ENCODE measurements around the gene CATSPER1.

CATSPER1 gene

DNA sequence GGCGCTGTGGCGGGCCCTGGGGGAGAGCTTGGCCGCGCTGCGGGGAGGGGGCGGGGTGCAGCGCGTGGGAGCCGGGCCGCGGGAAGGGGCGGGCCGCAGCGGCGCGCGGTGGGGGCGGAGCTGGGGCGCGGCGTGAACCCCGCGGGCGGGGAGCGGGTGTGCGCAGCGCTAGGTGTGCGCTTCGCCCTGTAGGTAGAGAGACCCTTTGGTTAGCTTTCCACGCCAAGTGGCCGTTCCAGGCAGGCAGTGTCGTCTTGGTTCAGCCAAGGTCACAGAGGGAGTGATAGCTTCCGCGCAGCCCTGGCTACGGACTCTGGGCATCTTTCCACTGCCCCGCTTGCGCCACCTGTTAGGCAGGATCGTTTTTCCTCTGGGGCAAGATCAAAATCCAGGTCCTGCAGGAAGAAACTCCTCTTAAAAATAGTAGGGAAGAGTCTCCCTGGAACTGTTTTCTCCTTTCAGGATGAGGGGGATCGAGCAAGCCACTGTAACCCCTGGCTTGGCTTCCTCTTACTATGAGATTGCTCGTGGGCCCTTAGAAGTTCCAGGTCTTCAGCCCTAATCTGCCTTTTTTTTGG lies 23.5 kb downstream of the CATSPER1 start:
- peak; percentile 81 for DNase-seq

DNA sequence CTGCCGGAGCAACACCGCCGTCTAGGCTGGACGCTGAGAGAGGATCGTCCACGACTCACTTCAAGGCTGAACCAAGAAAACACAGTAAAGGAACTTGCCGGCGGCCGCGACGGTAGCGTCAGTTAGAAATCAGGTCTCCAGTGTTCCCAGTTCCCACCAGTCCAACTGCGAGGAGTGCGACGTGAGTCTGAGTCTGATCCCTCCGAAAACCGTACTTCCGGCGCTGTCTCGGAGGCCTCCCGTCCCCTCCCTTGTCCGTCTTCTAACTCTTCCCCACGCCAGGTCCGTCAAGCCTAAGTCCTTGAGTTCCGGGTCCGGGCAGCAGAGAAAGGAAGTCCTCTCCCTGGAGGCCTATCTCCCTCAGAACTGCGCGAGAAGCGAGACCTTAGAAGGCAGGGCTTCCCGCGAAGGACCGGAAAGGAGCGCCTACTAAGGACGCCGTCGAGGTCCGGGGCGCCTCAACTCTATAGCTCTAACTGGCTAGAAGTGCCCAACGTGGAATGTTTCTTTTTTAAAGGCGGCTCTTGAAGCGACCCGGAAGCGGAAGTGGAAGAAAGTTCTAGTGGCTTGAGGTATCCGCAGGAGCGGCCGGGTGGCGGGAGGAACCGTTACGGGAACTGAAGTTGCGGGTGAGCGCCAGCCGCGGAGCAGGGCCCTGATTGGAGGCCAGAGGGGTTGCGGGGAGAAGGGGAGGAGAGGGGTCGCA lies 24.2 kb downstream of the CATSPER1 start, which contains the start of the genes BANF1 and EIF1AD:
Gene BANF1 (plus strand): TSS at position 562 of the 706 bp plus-strand sequence. CDS start 748 bp downstream, outside the sequence.
Gene EIF1AD (minus strand): TSS at position 216 of the 706 bp plus-strand sequence. CDS start 1,768 bp downstream, outside the sequence.
- peak; percentile 90 for DNase-seq

DNA sequence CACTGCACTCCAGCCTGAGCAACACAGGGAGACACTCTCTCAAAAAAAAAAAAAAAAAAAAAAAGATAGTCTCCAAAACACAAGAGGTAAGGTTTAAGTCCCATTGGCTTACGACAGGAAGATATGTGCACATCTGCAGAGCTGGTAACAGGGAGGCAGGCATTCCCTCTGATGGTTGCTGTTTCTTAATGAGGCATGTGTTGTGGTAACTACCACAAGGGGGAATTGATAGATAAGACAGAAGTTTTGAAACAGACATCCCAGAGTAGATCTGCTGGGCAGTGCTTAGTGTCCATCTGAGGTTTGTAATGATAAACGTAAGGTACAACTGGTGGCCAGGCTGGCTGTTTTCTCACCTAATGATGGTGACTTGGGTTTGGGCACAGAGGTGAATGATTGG lies 29.0 kb downstream of the CATSPER1 start:
- DNase-seq, result no peak

DNA sequence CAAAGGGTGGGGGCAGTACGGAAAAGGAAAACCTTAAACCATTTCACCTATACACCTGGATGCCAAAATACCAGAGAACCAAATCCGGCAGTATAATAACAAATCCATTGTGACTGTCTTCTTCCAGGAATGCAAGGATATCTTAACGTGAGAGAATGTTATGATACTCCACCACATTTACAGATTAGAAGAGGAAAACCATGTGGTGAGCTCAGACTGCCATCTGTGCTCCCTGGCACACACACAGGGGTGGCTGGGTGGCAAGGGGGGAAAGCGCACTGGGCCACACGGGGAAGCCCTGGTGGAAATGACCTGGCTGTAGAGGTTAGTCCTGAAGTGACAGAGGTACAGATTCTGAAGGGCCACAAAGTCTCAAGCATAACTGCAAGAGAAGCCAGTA lies 34.2 kb downstream of the CATSPER1 start:
- no peak for DNase-seq

DNA sequence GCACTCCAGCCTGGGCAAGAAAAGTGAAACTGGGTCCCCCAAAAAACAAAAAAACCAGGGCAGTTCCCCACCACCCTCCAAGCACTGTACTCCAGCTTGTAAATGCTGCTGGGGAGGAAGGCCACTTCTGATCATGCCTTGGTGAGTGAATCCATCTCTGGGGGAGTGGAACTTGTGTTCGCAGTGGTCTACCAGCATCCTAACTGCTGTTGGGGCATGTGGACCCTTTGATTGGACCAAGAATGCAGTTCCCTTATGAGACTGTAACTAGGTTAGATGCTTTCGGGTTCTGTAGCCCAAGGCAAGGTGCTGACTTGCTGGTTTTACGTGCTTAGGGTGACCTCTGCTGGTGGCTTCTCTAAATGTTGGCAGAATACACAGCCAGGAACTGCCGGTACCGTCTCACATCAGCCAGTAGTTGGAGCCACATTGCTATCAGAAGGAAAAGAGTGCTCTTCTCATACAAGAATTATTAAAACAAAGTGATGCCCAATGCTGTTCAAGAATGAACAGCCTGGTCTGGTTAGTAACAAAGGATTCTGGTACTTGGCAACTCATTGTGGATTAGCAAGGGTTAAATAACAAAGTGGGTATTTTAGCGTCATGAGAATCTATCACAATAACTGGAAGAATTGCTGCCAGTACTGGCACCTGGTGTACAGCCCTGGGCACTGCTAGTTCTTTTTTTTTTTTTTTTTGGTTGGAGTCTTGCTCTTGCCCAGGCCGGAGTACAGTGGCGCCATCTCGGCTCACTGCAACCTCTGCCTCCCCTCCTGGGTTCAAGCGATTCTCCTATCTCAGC lies 37.3 kb downstream of the CATSPER1 start:
- peak; percentile 94 for DNase-seq

DNA sequence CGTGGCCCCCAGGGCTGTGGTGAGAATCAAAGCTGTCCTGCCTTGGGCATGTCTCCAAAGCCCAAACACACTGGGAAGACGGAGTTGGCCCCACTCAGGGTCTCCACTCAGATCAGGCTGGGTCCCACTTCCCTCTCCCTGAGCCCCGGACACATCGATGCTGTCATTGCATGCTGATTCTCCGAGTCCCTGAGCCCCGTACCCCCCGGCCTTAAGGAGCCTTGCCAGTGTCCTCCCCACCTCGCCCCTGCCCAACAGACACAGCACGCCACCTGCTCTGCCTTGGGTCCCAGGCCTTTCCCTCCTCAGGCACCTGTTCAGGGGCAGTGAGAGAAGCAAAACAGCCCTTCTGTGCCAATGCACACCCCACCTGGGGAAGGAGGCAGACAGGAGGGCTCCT lies 38.9 kb downstream of the CATSPER1 start:
- DNase-seq, result no peak

DNA sequence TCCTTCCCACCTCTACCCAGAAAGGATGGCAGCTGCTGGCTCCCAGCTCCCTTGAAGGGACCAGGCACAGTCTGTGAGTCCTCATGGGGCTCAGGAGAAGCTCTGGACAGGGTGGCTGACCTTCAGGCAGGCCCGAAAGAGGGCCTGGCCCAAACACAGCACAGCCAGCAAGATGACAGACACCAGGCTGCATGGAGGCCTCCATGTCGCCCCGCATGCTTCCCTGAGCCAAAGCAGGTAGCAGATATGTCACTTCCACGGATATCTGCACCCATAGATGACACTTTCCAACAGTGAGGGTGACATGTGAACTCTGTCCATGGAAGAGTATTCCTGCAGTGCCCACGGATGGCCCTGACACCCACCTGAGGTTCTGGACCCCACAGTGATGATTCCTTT lies 42.7 kb downstream of the CATSPER1 start:
- no peak for DNase-seq

DNA sequence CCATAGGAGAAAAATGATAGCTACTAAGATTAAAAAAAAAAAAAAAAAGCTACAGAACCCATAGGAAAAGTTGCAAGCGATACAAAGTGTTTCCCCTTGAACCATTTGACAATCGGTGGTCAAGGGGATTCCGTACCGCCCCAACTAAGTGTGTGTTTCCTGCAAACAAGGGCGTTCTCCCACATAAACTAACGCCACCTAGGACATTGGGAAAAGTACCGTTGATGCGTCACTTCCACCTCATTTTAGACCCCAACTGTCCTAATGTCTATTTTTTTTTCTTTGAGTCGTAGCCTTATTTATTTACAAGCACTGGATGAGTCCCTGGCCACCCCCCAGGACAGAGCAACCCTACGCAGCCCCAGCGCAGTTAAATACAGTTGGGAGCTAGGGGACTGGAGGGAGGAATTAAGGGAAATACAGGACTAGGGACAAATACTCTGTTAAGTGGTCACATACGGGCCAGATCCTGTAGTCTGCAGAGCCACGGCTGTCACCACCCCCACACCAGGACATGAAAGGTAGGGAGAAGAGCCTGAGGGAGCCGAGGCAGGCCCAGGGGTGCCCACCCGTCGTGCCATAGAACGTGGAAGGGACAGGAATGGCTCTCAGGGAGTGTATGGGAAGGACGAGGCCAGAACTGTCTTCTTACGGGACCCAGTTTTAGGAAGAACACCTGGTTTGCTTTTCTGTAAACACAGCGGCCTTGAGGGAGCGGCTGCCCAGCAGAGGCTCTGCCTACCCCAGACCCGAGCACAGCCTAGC lies 43.3 kb downstream of the CATSPER1 start:
- no peak for DNase-seq

DNA sequence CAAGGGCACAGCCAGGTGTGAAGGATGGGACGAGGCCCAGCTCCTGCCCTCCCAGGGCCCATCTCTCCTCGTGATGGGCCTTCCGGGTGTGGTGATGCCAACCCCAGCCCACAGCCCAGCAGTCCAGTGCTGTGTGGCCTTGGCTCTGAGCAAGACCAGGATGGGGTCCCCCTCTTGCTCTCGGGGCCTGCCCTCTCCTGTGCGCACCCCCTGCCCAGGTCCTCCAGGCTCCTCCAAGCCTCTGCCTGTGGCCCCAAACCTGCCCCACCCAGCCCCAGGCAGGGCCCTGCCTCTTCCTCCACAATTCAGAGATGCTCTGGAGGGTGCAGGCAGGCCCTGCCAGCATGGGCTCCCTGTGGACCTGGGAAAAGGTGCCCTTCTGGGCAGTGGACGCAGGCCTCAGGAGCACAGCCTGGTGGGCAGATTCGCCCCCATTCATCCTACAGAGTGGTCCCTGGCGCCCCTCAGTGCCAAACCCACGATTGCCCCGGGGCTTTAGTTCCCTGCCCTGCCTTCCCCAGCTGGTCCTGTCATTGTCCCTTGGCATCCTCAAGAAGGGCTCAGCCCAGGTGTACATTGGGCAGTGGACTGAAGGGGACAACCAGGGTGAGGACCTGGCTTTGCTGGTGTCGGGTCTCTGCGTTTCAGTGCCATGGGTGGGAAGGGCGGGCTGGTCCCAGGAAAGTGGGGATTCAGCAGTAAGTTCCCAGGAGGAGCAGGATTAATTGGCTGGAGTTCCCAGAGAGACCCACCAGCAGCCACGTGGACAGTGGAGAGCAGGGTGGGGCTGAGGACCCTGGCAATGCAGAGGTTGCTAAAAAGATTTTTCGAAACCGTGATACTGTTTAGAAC lies 44.1 kb downstream of the CATSPER1 start:
- DNase-seq, result no peak

DNA sequence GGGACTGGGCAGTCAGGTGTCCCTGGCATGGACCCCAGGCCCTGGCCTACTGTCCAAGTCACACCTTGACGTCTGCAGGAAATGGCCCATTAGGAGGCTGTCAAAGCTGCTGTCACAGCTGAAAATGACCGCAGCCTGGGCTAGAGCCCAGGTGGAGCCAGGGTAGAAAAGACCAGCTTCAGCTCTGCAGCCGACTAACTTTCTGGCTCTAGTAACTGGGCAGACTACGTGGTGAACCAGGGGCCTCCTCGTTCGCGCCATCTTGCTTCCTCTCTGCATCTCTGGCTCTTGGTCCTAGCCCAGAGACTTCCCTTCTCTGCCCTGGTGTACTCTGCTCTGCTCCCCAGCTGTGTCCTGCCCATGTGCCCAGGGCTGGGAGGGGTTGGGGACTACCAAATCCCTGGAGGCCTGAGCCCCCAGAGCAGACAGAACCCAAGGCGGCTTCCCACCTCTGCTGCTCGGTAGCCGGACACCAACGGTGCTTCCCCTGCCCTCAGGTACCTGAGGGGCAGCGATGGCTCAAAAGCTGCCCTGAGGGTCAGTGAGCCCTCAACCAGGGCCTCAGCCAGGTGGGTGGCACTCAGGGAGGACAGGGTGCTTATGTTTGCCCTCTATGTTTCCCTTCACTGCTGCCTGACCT lies 45.1 kb downstream of the CATSPER1 start:
- DNase-seq, result no peak

DNA sequence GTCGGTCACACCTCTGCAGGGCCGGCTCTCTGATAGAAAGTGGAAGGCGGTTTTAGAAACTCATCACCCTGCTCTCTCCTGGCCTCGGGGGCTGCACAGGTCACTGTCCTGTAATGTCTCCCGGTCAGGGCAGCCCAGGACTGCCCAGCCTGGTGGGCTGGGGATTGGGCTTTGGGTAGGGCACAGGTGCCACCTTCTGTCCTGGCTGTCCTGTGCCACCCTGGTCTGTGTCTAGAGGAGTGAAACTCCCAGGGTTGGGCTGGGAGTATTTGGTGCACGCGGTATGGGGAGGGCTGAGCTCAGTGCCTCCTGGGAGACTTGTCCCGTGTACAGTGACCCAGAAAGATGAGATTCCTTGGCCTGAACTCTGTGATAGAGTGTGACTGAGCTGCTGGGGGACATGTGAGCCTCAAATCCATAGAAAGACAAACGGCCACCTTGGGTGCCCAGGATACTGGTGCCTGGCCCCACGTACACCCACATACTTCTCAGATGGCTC lies 47.0 kb downstream of the CATSPER1 start:
- DNase-seq, result no peak

DNA sequence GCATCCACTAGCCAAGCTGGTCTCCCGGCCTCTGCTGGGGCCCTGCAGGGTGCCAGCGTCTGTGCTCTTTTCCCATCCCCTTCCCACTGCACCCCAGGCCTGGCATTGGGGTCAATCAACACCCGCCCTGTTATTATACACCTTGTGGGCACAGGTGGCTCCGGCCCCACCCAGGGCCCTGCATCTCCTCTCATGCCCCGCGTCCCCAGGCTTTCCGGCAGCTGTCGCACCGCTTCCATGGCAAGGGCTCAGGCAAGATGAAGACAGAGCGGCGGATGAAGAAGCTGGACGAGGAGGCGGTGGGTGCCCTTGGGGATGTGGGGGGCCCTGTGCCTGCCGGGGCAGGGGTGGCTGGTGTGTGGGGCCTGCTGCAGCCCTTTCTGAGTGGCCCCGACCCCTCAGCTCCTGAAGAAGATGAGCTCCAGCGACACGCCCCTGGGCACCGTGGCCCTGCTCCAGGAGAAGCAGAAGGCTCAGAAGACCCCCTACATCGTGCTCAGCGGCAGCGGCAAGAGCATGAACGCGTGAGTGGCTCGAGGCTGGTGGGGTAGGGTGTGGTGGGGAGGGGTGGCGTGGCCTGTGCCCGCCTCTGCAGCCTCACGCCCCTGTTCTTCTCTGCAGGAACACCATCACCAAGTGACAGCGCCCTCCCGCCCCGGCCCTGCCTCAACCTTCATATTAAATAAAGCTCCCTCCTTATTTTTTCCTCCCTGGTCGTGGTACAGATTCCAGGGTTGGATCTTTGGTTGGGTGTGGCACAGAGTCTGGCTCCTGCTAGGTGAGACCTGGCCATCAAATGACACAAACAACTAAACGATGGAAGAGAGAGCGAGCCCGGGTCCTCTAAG lies 47.7 kb downstream of the CATSPER1 start:
- DNase-seq, result no peak

DNA sequence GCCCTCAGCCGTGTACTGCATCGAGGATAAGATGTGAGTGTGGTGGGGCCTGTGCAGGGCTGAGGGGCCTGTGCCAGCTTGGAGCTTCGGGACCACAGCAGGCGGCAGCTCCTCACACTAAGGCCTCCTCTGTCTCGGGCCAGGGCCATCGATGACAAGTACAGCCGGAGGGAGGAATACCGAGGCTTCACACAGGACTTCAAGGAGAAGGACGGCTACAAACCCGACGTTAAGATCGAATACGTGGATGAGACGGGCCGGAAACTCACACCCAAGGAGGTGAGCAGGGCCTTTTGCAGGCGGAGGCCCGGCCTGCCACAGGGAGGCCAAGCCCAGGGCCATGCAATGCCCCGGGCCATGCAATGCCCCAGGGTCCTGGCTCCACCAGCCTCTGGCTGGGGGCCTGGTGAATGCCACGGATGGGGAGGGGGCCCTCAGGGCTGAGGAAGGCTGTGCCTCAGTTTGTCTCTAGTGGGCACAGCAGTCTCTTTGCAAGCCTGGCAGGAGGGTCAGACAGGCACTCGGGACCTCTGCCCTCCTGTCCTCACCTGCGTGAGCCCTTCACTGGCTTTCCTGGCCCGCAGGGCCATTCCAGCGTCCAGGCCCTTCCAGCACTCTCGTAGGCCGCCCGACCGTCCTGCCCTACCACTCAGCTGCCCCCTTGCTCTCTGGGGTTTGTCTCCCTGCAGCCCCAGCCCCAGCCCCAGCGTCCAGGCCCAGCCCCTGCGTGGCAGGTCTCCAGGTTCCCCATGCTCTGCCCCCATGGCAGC lies 48.5 kb downstream of the CATSPER1 start:
- DNase-seq, result no peak

DNA sequence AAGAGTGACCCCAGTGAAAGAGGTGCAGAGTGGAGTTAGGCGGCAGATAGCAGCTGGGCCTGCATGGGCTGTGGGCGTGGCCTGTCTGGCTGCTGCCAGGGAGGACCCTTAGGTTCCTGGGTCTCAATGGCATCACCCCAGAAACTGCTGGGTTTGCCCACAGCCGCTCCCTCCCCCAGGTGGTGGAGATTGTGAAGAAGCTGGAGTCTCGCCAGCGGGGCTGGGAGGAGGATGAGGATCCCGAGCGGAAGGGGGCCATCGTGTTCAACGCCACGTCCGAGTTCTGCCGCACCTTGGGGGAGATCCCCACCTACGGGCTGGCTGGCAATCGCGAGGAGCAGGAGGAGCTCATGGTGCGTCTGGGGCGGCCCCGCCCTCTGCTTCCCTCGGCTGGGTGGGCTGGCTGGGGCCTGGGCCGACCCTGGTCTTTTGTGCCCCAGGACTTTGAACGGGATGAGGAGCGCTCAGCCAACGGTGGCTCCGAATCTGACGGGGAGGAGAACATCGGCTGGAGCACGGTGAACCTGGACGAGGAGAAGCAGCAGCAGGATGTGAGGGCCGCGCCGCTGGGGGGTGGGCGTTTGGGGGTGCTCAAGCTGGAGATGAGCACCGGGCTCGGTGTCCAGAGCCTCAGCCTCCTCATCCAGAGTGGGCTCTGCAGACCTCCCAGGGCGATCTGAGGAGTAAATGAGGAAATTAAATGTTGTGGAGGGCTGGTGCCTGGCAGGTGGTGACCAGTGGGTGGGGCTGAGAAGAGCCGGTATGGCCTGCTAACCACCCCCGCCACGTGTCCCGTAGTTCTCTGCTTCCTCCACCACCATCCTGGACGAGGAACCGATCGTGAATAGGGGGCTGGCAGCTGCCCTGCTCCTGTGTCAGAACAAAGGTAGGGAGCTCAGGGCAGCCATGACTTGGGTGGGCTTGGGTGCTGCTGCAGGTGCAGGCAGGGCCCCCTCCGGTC lies 49.8 kb downstream of the CATSPER1 start:
- DNase-seq, result no peak

DNA sequence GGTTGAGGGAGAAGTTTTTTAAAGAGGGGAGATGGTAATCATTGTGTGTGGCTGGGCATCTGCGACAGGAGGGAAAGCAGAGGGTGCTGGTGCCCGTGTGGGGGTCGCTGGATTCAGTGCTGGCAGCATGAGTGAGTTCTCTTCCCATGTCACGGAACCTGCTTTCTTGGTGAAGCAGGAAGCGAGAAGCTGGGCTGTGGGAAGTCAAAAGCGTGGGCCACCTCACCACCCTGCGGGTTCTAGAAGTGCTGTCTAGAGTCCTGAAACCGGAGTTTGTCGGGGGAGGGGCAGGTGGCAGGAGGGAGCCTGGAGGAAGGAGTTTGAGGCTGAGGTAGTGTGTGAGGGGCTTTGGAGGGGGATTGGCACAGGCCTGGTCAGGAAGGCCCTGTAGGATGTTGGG lies 50.5 kb downstream of the CATSPER1 start:
- no peak for DNase-seq

DNA sequence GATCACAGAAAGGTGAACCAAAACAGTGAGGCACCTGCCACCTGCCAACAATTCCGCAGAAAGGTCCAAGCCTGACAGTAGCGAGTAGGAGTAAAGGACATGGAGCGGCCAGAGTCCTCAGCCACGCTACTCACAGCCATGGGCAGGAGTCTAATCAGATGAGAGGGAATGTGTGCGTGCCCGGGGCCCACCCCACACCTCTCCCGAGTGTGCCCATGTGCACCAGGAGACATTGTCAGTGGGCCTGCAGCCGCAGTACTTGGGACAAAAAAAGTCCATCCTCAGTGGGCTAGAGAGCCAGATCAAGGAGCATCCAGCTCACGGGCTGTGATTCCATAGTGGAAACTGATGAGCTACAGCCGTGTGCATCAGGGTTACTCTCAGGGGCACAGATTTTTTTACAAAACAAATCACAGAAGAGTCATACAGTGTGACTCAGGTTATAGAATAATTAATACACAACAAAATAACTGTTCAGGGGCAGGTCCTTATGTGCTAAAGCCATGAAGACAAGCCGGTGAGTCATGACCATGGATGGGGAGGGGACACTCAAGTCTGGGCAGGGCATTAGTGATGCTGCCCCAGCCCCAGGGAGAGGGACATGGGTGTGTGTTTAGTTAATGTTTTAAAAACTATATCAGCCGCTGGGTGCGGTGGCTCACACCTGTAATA lies 52.7 kb downstream of the CATSPER1 start:
- DNase-seq, result no peak

DNA sequence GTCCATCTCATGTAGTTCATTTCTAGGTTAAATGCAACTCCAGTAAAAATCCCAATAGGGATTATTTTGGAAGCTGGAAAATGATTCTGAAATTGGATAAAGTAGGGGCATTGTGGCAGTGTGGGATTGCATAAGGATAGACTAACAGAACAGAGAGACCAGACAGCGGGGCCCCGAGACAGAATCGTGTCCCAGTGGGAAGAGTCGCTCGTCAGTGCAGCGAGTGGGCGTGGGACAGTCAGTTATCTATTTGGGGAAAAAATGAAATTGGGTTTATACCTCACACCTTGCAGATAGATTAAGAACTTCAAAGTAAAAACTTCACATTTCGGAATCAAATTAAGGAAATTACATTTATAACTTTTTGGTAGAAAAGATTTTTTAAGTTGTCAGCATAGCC lies 54.2 kb downstream of the CATSPER1 start:
- DNase-seq, result no peak

Data from CD4-positive, alpha-beta T cell treated with Interleukin-17A for 4 hours (primary cell).